ENCODE data around the gene ETV6.
A peak's percentile ranks its signal among the peaks of the same experiment; 100 is the strongest.

ETV6 gene

DNA sequence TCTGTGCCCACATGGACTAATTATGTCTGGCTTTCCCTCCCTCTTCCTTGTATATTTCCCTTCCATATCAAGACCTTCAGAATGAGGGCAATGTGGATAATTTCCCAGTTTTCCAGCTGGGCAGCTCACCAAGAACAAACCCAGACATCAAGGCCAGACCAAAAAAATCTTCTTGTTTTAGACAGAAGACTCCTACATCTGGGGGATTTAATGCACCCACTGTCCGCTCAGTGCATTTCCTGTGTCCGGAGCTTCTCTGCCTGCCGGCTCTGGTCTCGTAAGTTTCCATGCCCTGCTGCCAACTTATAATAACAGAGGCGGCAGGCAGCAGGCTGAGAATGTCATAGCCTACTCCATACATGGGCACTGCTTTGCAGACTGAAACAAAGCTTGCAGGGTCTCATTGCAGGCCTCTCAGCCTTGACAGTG is 214.0 kb downstream of the ETV6 start:
- DNase-seq: no peak
- Mint-ChIP-seq H3K27ac (no peak overlapping the region), H3K4me1 (ENCODE audit: low read depth) (peaks cover 48% of the 10 kb centered on the region), H3K36me3 (ENCODE audit: low read depth) (peaks cover 91% of the 10 kb centered on the region), H3K9me3 (peaks cover 17% of the 10 kb centered on the region), H3K4me3 (no peak overlapping the region), H3K27me3 (no peaks in the 10 kb centered on the region)

DNA sequence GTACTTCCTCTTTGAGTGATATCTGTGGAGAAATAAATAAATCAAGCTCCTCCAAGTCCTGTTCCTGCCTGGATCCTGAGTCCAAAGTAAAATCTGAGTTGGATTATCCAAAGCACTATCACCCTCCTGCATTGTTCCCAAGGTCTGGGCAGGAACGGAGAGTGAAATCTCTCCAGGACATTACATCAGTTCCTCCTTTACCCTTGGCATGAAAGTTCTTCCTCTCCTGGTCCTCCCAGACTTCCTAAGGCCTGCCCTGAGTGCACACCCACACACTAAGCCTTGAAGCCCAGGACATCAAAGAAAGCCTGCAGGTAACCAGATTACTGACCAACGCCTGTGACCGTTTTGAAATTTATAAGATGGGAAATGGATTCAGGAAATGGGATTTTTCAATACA is 214.5 kb downstream of the ETV6 start:
- H3K4me3 Mint-ChIP-seq: no peak overlapping the region
- peaks cover 91% of the 10 kb centered on the region for H3K36me3 Mint-ChIP-seq (ENCODE audit: low read depth)
- no peaks in the 10 kb centered on the region for H3K27me3 Mint-ChIP-seq
- H3K27ac Mint-ChIP-seq: peak overlapping the region; percentile 67
- no peak for DNase-seq
- H3K4me1 Mint-ChIP-seq (ENCODE audit: low read depth): peaks cover 48% of the 10 kb centered on the region
- H3K9me3 Mint-ChIP-seq: peaks cover 17% of the 10 kb centered on the region

DNA sequence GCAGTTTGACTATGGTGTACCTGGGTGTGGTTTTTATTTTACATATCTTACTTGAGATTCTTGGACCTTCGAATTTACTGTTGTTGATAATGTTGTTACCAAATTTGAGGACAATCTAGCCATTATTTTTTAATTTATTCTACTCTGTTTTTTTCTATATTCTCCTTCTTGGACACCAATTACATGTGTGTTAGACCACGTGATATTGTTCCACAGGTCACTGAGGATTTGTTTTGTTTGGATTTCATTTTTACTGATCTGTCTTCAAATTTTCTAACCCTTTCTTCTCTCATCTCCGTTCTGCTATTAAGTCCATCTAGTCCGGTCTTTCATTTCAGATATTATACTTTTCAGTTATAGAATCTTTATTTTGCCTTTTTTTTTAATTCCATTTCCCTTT is 216.3 kb downstream of the ETV6 start:
- H3K27ac Mint-ChIP-seq: no peak overlapping the region
- peaks cover 93% of the 10 kb centered on the region for H3K36me3 Mint-ChIP-seq (ENCODE audit: low read depth)
- no peak for DNase-seq
- no peak overlapping the region for H3K4me3 Mint-ChIP-seq
- H3K4me1 Mint-ChIP-seq (ENCODE audit: low read depth): peaks cover 34% of the 10 kb centered on the region
- peaks cover 17% of the 10 kb centered on the region for H3K9me3 Mint-ChIP-seq
- H3K27me3 Mint-ChIP-seq: no peaks in the 10 kb centered on the region

DNA sequence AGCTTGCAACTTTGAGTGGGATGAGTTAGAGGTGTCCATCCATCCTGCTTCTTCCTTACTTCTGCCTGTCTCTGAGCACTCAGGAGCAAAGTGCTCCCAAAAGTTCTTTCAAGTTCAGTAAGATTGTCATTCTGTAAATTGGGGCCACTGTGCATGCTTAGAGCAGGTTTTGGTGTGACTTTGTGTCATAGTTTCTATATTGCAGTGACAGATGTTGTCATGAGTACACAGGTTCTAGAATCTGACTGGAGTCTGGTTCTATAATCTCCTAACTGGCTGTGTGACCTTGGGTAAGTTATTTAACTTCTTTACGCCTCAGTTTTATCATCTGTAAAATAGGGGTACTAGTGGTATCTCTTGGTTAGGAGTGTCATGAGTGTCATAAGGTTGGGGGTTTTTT is 218.6 kb downstream of the ETV6 start:
- peaks cover 23% of the 10 kb centered on the region for H3K4me1 Mint-ChIP-seq (ENCODE audit: low read depth)
- DNase-seq: no peak
- H3K36me3 Mint-ChIP-seq (ENCODE audit: low read depth): peaks cover 89% of the 10 kb centered on the region
- no peak overlapping the region for H3K4me3 Mint-ChIP-seq
- H3K27ac Mint-ChIP-seq: peak overlapping the region; percentile 5
- peaks cover 17% of the 10 kb centered on the region for H3K9me3 Mint-ChIP-seq
- no peaks in the 10 kb centered on the region for H3K27me3 Mint-ChIP-seq

DNA sequence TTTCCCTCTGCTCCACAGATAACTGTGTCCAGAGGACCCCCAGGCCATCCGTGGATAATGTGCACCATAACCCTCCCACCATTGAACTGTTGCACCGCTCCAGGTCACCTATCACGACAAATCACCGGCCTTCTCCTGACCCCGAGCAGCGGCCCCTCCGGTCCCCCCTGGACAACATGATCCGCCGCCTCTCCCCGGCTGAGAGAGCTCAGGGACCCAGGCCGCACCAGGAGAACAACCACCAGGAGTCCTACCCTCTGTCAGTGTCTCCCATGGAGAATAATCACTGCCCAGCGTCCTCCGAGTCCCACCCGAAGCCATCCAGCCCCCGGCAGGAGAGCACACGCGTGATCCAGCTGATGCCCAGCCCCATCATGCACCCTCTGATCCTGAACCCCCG is 219.9 kb downstream of the ETV6 start:
- Mint-ChIP-seq H3K27me3 (no peaks in the 10 kb centered on the region), H3K4me3 (no peak overlapping the region), H3K4me1 (ENCODE audit: low read depth) (peaks cover 27% of the 10 kb centered on the region), H3K27ac (no peak overlapping the region), H3K9me3 (peaks cover 14% of the 10 kb centered on the region), H3K36me3 (ENCODE audit: low read depth) (peaks cover 87% of the 10 kb centered on the region)
- DNase-seq: no peak

DNA sequence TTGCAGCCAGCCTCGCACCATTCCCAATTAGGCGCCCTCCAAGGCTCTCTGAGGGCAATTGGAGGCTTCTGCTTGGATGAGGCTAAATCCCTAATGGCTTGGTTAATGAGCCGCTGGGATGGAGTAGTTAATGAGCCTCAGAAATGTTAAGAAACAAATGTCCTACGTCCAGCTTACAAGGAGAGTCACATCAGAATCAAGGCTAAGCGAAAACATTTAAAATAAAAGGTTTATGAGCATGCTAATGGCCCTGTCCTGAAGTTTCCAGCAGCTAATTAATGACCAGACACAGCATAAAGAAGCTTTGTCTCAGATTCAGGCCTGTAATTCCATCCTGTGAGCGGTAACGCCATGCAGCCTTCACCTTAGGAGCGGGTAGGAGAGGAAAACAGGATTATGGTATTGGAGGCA is 220.6 kb downstream of the ETV6 start:
- no peak for DNase-seq
- H3K36me3 Mint-ChIP-seq (ENCODE audit: low read depth): peaks cover 82% of the 10 kb centered on the region
- peaks cover 12% of the 10 kb centered on the region for H3K9me3 Mint-ChIP-seq
- H3K27me3 Mint-ChIP-seq: no peaks in the 10 kb centered on the region
- no peak overlapping the region for H3K27ac Mint-ChIP-seq
- peaks cover 28% of the 10 kb centered on the region for H3K4me1 Mint-ChIP-seq (ENCODE audit: low read depth)
- no peak overlapping the region for H3K4me3 Mint-ChIP-seq

DNA sequence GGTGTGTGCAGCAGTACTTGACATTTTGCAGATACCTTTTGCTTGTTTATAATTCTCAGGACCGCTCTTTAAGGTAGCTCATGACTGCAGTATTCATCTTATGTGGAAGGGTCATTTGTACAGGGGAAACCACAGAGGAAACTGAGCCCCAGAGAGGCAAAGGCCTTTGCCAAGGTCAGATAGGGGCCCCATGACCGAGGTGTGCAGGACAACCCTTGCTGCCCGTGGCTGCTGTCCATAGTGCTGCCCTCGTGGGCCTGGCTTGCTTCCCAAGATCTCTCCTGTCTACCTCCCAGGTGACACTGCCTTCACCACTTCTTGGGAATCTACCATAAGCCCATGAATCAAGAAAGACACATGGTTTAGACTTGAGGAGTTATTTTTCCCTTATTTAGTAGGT is 222.6 kb downstream of the ETV6 start:
- H3K9me3 Mint-ChIP-seq: no peaks in the 10 kb centered on the region
- no peak for DNase-seq
- H3K4me1 Mint-ChIP-seq (ENCODE audit: low read depth): peaks cover 46% of the 10 kb centered on the region
- peaks cover 80% of the 10 kb centered on the region for H3K36me3 Mint-ChIP-seq (ENCODE audit: low read depth)
- H3K27ac Mint-ChIP-seq: no peak overlapping the region
- H3K4me3 Mint-ChIP-seq: no peak overlapping the region
- no peaks in the 10 kb centered on the region for H3K27me3 Mint-ChIP-seq

DNA sequence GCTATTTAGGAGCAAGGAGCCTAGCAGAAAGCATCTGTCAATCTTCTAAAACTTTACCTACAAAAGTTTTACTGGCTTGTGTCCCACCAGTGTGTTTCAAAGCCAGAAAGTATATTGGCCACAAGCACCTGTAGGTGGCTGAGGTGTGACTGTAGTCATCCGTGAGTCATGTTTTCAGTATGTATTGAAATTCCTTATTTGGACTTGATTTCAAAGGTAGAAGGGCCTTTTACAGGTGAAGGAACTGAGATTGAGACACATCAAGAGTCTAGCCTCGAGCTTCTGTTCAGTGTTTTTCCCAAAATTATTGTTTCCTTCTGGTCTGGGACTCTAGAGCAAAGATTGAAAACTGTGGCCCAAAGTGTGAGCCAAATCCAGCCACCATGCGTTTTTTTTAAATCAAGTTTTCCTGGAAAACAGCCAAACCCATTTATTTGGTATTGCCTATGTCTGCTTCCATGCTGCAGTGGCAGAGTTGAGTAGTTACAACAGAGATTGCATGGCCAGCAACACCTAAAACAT is 226.0 kb downstream of the ETV6 start:
- peak overlapping the region; percentile 50 for H3K27ac Mint-ChIP-seq
- H3K27me3 Mint-ChIP-seq: no peaks in the 10 kb centered on the region
- DNase-seq: no peak
- H3K4me1 Mint-ChIP-seq (ENCODE audit: low read depth): peaks cover 54% of the 10 kb centered on the region
- no peaks in the 10 kb centered on the region for H3K9me3 Mint-ChIP-seq
- H3K36me3 Mint-ChIP-seq (ENCODE audit: low read depth): peaks cover 82% of the 10 kb centered on the region
- no peak overlapping the region for H3K4me3 Mint-ChIP-seq

DNA sequence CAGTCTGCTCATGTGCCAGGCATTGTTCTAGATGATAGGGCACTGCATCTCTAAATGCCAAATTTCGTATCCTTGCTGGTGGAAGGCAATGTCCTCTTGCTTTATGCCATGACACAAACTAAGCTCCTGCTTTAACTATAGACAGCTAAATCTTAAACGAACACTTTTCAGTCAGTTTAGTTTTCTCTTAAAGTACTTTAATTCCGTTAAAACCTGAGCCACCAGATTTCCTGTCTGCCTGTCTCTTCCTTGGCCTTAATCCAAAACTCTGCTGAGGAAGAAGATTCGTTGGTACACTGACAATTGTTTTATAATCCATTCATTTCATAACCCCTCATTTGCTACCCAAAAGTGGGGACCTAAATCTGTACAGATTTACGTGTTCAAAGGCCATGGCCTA is 226.8 kb downstream of the ETV6 start:
- H3K27ac Mint-ChIP-seq: peak overlapping the region; percentile 79
- no peaks in the 10 kb centered on the region for H3K27me3 Mint-ChIP-seq
- H3K9me3 Mint-ChIP-seq: no peaks in the 10 kb centered on the region
- no peak for DNase-seq
- H3K4me1 Mint-ChIP-seq (ENCODE audit: low read depth): peaks cover 54% of the 10 kb centered on the region
- no peak overlapping the region for H3K4me3 Mint-ChIP-seq
- H3K36me3 Mint-ChIP-seq (ENCODE audit: low read depth): peaks cover 83% of the 10 kb centered on the region

DNA sequence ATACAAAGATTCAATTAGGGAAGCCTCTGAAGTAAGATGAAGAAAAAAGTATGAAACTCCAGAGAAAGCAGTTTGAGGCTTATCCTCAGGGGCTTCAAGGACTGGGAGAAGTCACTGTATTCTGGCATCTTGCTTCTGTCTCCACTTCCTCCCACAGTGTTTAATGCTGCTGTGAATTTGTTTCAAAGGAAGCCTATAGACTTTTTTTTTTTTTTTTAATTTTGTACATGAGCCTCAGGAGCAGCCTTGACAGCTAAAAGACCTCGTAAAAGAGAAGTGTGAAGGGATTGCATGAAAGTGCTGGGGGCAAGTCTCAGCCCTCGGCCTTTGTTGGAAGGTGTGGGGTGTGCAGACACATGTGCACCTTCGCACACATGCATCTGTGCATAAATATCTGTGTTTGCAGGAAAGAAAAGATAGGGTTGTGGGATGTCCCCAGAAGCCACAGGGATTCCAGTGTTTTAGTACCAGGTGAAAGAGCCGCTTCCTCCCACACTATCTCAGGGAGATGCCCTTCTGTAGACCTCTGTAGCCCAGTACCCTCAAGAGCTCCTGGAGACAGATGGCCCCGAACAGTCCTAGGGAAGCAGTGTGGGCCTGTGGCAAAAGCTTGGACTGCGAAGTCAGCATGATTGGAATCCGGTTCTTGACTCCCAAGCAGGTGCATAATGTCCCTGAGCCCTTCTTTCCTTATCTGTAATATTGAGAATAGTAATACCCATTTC is 227.8 kb downstream of the ETV6 start:
- Mint-ChIP-seq H3K4me1 (ENCODE audit: low read depth) (peaks cover 52% of the 10 kb centered on the region), H3K9me3 (no peaks in the 10 kb centered on the region), H3K27me3 (no peaks in the 10 kb centered on the region), H3K4me3 (no peak overlapping the region), H3K27ac (no peak overlapping the region), H3K36me3 (ENCODE audit: low read depth) (peaks cover 82% of the 10 kb centered on the region)
- no peak for DNase-seq

DNA sequence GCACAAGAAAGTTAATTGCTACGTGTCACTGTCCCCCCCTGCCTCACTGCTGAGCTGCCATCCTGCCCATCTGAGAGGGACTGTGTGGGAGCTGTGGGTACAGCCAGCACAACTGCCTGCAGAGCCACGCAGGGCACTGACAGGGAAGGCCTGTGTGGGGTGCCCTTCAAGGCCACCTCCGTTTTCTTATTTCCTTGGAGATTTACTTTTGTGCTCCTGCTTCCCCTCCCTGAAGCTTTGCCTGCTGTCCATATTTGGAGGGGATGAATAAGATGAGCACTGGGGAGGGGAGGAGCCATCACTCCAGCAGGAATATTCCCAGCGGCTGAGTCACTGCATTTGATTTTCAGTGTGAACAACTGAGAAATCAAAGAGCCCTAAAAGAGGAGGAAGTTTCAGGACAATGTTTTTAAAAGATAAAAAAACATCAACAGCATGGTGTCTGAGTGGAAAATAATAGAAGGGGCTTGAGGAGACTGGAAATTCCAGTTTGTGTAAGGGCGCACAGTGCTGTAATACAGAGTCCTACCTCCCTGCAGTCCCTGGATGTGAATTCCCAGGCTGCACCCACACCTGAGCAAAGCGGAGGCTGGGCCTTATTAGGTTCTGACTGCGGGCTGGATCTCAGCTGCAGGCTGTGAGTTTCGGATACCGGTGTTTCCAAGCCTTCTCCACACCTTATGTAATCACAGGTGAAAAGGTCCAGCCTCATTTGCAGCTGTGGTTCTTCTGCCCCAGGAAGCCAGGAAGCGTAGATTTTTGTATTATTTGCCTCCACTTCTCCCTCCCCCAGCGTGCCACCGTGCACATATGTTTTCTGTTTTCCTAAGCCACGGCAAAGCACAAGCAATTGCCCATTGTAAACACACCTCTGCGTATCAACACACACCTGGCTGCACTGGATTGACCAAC is 228.7 kb downstream of the ETV6 start:
- no peak for DNase-seq
- no peaks in the 10 kb centered on the region for H3K27me3 Mint-ChIP-seq
- H3K27ac Mint-ChIP-seq: no peak overlapping the region
- peaks cover 54% of the 10 kb centered on the region for H3K4me1 Mint-ChIP-seq (ENCODE audit: low read depth)
- H3K9me3 Mint-ChIP-seq: no peaks in the 10 kb centered on the region
- no peak overlapping the region for H3K4me3 Mint-ChIP-seq
- peaks cover 84% of the 10 kb centered on the region for H3K36me3 Mint-ChIP-seq (ENCODE audit: low read depth)

DNA sequence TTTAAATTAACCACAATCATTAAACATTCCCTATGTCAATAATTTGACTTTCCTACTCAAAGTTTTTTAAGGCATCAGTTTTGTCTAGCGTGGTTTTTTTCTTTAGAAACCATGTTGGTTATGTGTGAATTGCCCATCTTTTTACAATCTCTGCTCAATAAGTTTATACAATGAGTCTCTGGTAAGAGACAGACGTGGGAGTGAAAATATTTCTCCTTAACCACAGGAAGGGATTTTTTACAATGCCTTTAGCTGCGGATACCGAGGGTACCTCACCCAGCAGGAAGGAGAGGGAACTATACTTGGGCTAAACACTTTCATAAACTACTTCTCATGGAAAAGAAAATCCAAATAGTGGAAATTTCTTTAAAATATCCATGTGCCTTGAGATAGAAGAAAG is 229.8 kb downstream of the ETV6 start:
- no peak for DNase-seq

DNA sequence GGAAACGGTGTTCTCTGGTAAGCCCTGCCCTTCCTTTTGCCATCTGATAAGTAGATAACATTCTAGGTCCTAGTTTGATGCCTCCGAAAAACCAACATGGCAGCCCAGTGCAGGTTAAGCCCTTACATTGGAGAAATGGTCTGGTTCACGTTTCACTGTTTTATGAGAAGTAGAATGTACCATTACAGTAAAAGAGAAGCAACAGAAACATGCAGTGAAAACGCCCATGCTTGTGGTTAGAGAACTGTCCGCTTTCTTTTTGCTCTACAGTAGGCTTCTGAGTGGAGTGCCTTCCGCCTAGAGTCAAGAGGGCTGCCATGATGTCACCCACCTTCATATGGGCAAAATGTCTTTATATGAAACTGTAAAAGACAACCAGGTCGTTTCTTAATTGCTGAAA is 230.9 kb downstream of the ETV6 start:
- no peak for DNase-seq
- H3K27me3 Mint-ChIP-seq: no peaks in the 10 kb centered on the region
- H3K4me1 Mint-ChIP-seq (ENCODE audit: low read depth): peaks cover 41% of the 10 kb centered on the region
- H3K4me3 Mint-ChIP-seq: no peak overlapping the region
- no peaks in the 10 kb centered on the region for H3K9me3 Mint-ChIP-seq
- no peak overlapping the region for H3K27ac Mint-ChIP-seq
- H3K36me3 Mint-ChIP-seq (ENCODE audit: low read depth): peaks cover 91% of the 10 kb centered on the region

More for the DNA sequence above, 229.8 kb downstream of the ETV6 start:
- Mint-ChIP-seq H3K27ac (no peak overlapping the region), H3K4me3 (no peak overlapping the region), H3K27me3 (no peaks in the 10 kb centered on the region), H3K36me3 (ENCODE audit: low read depth) (peaks cover 82% of the 10 kb centered on the region), H3K4me1 (ENCODE audit: low read depth) (peaks cover 49% of the 10 kb centered on the region), H3K9me3 (no peaks in the 10 kb centered on the region)

DNA sequence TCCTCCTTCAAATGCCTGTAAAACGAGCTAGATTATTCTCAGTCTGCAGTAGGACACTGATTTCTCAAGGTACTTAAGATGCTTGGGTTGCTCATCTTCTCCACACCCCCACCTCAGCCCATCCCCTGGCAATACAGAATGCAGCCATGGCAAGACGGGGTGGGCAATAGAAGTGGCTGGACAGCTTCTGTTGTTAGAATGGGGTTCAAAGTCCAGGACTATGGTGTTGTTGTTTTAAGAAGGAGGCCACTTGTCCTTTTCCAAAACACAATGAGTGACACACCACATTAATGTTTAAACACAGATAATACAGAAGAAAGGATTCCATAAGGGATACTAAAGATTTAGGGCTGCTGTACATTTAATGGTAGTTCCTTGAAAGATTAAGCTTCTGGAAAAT is 232.4 kb downstream of the ETV6 start:
- peaks cover 27% of the 10 kb centered on the region for H3K4me1 Mint-ChIP-seq (ENCODE audit: low read depth)
- no peaks in the 10 kb centered on the region for H3K9me3 Mint-ChIP-seq
- no peak overlapping the region for H3K27ac Mint-ChIP-seq
- H3K36me3 Mint-ChIP-seq (ENCODE audit: low read depth): peaks cover 93% of the 10 kb centered on the region
- no peak for DNase-seq
- no peaks in the 10 kb centered on the region for H3K27me3 Mint-ChIP-seq
- no peak overlapping the region for H3K4me3 Mint-ChIP-seq
